Activated T-helper 2 cell treated with anti-CD3 and anti-CD28 coated beads, Interferon-gamma antibody, Interleukin-2, Interleukin-4, amounts not matched to agents 10 μg/mL and 5 μg/mL and 100 μg/mL, durations not matched to agents 14 hours and 24 hours and 36 hours (primary cell): ENCODE measurements around the gene C1orf210. TPM values are rescaled to one million over a fixed set of nuclear protein-coding genes. Genes with fewer than 3 reads are reported as not detected.
A peak's percentile ranks its signal among the peaks of the same experiment; 100 is the strongest.

Experiments
- DNase-seq: peaks from one replicate; pipeline ENCODE4 v3.0.0; 2021; ENCODE audit warnings: low spot score
- H3K27ac Mint-ChIP-seq: one replicate; pipeline ENCODE4 v1.8.0; 2021; ENCODE audit warnings: mixed read lengths
- H3K27me3 Mint-ChIP-seq: one replicate; pipeline ENCODE4 v1.8.0; 2021; ENCODE audit warnings: low read depth, mixed read lengths
- H3K36me3 Mint-ChIP-seq: one replicate; pipeline ENCODE4 v1.8.0; 2021; ENCODE audit warnings: low read depth, mixed read lengths
- H3K4me1 Mint-ChIP-seq: one replicate; pipeline ENCODE4 v1.8.0; 2021; ENCODE audit warnings: low read depth, mixed read lengths
- H3K4me3 Mint-ChIP-seq: one replicate; pipeline ENCODE4 v1.8.0; 2021; ENCODE audit warnings: low read depth, mild to moderate bottlenecking, moderate library complexity, mixed read lengths
- H3K9me3 Mint-ChIP-seq: one replicate; pipeline ENCODE4 v1.8.0; 2021; ENCODE audit warnings: mixed read lengths
- intact Hi-C: fragments of 100-400 bp; cut with micrococcal nuclease; formaldehyde crosslinking; loops from one replicate; pipeline ENCODE4 v1.15.1; 2023
- total RNA-seq: library from RNA; stranded (reverse); gene quantifications from 2 replicates; pipeline ENCODE4 v1.2.3, GENCODE V29; 2022

The C1orf210 gene
- total RNA-seq, 1 donor from 2014 or later = not detected

DNA sequence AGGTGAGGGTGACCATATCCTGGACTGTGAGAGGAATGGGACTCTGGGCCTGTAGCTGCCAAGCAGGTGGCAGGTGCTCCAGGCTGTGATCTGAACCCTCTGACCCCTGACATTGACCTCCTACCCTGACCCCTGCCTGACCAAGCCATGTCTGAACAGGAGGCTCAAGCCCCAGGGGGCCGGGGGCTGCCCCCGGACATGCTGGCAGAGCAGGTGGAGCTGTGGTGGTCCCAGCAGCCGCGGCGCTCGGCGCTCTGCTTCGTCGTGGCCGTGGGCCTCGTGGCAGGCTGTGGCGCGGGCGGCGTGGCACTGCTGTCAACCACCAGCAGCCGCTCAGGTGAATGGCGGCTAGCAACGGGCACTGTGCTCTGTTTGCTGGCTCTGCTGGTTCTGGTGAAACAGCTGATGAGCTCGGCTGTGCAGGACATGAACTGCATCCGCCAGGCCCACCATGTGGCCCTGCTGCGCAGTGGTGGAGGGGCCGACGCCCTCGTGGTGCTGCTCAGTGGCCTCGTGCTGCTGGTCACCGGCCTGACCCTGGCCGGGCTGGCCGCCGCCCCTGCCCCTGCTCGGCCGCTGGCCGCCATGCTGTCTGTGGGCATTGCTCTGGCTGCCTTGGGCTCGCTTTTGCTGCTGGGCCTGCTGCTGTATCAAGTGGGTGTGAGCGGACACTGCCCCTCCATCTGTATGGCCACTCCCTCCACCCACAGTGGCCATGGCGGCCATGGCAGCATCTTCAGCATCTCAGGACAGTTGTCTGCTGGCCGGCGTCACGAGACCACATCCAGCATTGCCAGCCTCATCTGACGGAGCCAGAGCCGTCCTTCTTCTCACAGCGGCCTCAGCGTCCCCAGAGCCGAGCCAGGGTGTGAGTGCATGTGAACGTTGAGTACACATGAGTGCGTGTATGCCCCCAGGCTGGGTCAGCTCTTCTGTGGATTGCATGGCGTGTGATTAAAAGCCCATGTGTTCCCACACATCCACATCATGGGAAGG, 12.5 kb downstream of the C1orf210 start:
- peaks cover 7% of the 10 kb centered on the region for H3K27me3 Mint-ChIP-seq
- intact Hi-C loops = no loop called here
- peaks cover 7% of the 10 kb centered on the region for H3K36me3 Mint-ChIP-seq
- H3K27ac Mint-ChIP-seq = no peak overlapping the region
- H3K4me1 Mint-ChIP-seq = peaks cover 22% of the 10 kb centered on the region
- H3K9me3 Mint-ChIP-seq = peaks cover 13% of the 10 kb centered on the region
- no peak overlapping the region for H3K4me3 Mint-ChIP-seq
- DNase-seq = no peak

DNA sequence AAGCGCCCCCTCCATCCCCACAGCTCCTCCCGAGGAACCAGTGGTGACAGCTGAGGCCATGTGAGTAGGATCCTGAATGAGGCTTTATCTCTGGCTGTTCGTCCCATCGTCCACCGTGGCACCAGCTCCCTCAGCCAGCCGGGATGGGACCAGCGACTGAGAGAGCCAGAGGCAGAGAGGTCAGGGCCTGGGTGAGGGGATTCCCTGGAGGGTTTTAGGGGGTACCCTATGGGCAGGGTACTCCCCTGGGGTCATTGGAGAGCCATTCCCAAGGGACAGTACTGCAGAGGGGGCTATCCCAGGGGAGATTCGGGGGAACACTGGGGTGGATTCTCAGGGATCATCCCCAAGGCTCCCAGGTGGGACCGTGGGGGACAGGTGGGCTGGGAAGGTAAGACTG, 13.2 kb downstream of the C1orf210 start:
- H3K4me1 Mint-ChIP-seq = peaks cover 22% of the 10 kb centered on the region
- no peak overlapping the region for H3K4me3 Mint-ChIP-seq
- H3K9me3 Mint-ChIP-seq = peaks cover 13% of the 10 kb centered on the region
- peaks cover 7% of the 10 kb centered on the region for H3K27me3 Mint-ChIP-seq
- DNase-seq = no peak
- intact Hi-C loops = no loop called here
- H3K36me3 Mint-ChIP-seq = peaks cover 7% of the 10 kb centered on the region
- H3K27ac Mint-ChIP-seq = no peak overlapping the region

- H3K36me3 Mint-ChIP-seq = peaks cover 7% of the 10 kb centered on the region
- peak overlapping the region; percentile 0 for H3K27ac Mint-ChIP-seq
- no peak for DNase-seq
- H3K9me3 Mint-ChIP-seq = peaks cover 13% of the 10 kb centered on the region
- no peak overlapping the region for H3K4me3 Mint-ChIP-seq
- H3K27me3 Mint-ChIP-seq = peaks cover 9% of the 10 kb centered on the region
- intact Hi-C loops = no loop called here
- peaks cover 22% of the 10 kb centered on the region for H3K4me1 Mint-ChIP-seq
Measured at GRCh38 chr1:43271186-43272118, 13.9 kb downstream of the C1orf210 start.

DNA sequence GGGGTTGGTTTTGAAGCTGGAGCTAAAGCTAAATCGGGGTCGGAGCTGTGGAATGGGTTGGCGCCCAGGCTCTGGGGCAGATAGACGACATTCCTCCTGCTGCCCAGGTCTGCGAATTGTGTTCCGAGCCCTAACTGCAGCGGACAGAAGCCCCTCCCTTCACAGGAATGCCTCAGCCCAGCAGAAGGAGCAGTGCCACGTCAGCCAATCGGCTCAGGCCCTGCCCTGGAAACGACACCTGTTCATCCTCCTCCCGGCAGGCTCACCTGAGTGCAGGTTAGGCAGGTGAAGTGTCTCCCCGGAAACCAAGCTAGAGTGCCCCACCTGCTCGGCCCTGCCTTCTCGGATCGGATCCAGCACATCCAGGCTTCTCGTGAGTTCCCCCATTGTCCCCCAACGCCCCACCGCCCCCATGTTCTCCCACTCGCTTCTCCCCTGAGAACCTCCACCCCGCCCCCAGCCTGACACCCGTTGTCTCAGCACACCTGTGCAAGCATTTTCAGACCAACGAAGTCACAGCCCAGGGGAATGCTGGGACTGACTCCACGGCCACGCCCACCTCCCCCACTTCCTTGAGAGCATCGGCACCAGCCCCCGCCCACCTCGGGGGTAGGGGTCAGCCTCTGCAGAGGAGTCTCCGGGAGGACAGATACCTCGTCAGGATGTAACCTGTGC, 14.8 kb downstream of the C1orf210 start:
- peaks cover 9% of the 10 kb centered on the region for H3K27me3 Mint-ChIP-seq
- peaks cover 13% of the 10 kb centered on the region for H3K9me3 Mint-ChIP-seq
- intact Hi-C loops = no loop called here
- H3K36me3 Mint-ChIP-seq = peaks cover 7% of the 10 kb centered on the region
- H3K4me3 Mint-ChIP-seq = no peak overlapping the region
- H3K4me1 Mint-ChIP-seq = peaks cover 22% of the 10 kb centered on the region
- no peak overlapping the region for H3K27ac Mint-ChIP-seq
- no peak for DNase-seq

- H3K27me3 Mint-ChIP-seq = peaks cover 9% of the 10 kb centered on the region
- peaks cover 6% of the 10 kb centered on the region for H3K9me3 Mint-ChIP-seq
- no peak for DNase-seq
- H3K4me1 Mint-ChIP-seq = peaks cover 18% of the 10 kb centered on the region
- H3K4me3 Mint-ChIP-seq = no peak within 1 kb of the TSS
- peaks cover 4% of the 10 kb centered on the region for H3K36me3 Mint-ChIP-seq
- intact Hi-C loops = no loop called here
- no peak within 1 kb of the TSS for H3K27ac Mint-ChIP-seq
Measured at GRCh38 chr1:43269627-43270375, 15.6 kb downstream of the C1orf210 start, which contains the start of gene TMEM125. TMEM125 (plus strand) TSS chr1:43269983; CDS start chr1:43272723, 2,740 bp downstream.

DNA sequence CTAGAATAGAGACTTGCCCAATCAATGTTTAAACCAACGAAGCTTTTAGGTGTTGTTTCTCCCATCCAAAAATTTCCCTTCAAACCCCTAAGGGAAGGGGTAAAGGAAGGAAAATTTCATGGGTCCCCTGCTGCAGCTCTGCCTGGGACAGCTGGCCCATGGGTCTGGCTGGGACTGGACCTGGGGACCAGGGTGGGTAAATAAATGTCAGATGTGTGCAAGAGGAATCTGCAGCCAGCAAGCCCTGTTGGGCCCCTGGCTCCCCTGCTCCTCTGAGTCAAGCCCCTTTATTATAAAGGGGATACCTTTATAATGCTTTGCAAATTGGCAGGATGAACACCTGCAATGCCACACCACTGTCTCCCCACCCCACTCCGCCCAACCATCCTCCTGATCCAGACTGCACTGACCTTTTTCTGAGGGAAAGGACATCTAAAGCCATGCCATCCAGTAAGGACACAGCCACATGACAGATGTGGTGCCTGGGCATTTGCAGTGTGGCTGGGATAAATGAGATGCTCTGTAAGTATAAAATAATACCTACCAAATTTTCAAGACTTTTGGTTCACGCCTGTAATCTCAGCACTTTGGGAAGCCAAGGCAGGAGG, 17.5 kb downstream of the C1orf210 start:
- Mint-ChIP-seq H3K27ac (no peak overlapping the region), H3K4me3 (no peak overlapping the region), H3K27me3 (peaks cover 9% of the 10 kb centered on the region), H3K36me3 (no peaks in the 10 kb centered on the region), H3K9me3 (peaks cover 8% of the 10 kb centered on the region), H3K4me1 (peaks cover 12% of the 10 kb centered on the region)
- DNase-seq = no peak
- intact Hi-C loops = no loop called here

DNA sequence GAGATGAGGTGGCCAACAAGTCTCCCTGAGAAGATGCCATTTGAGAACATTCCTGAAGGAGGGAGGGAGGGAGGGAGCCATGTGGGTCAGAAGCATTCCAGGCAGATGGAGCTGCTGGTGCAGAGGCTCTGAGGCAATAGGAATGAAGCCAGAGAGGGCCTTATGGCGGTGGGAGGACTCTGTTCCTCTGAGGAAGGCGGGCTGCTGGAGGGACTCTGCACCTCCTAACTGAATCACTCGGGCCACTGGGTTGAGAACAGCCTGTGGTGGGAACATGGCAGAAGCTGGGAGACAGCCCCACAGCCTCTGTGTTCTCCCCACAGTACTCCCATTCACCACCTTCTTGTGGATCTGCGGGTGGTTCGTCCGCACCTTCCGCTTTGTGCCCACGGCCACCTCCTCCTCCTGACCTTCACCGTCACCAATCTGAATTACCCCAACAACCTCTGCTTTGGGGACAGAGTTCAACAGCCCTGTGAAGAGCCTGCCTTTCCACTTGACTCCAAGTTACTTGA, 18.0 kb downstream of the C1orf210 start:
- Mint-ChIP-seq H3K36me3 (no peaks in the 10 kb centered on the region), H3K4me3 (no peak overlapping the region), H3K27ac (no peak overlapping the region), H3K27me3 (peaks cover 9% of the 10 kb centered on the region), H3K9me3 (peaks cover 13% of the 10 kb centered on the region), H3K4me1 (peaks cover 12% of the 10 kb centered on the region)
- no peak for DNase-seq
- intact Hi-C loops = no loop called here

- intact Hi-C loops = no loop called here
- DNase-seq = no peak
- Mint-ChIP-seq H3K27ac (no peak overlapping the region), H3K4me3 (no peak overlapping the region), H3K9me3 (peaks cover 16% of the 10 kb centered on the region), H3K36me3 (no peaks in the 10 kb centered on the region), H3K4me1 (peaks cover 12% of the 10 kb centered on the region), H3K27me3 (peaks cover 9% of the 10 kb centered on the region)
Measured at GRCh38 chr1:43266881-43267280, 18.5 kb downstream of the C1orf210 start.

- no peaks in the 10 kb centered on the region for H3K36me3 Mint-ChIP-seq
- H3K27me3 Mint-ChIP-seq = peaks cover 9% of the 10 kb centered on the region
- H3K4me3 Mint-ChIP-seq = no peak overlapping the region
- intact Hi-C loops = no loop called here
- H3K27ac Mint-ChIP-seq = no peak overlapping the region
- DNase-seq = no peak
- H3K4me1 Mint-ChIP-seq = no peaks in the 10 kb centered on the region
- H3K9me3 Mint-ChIP-seq = peaks cover 16% of the 10 kb centered on the region
Measured at GRCh38 chr1:43265431-43265830, 19.9 kb downstream of the C1orf210 start.

DNA sequence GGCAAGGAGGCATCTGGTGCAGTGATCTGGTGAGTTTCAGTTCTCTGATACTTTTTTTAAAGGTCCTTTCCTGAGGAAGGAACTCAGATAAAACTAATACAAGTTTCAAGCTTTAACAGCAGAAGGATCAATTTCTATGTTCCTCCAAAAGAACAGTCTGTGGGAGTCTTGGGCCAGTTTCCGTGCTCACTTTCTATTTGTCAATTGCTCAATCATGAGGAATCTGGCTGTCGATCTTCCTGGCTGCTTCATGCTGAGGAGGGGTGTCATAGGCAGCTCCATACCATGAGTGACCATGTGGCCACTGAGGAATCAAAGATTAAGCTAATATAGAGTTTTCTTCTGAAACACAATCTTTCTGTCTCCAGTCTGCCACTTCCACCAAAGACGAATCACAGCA, 27.0 kb downstream of the C1orf210 start:
- peaks cover 18% of the 10 kb centered on the region for H3K9me3 Mint-ChIP-seq
- H3K27ac Mint-ChIP-seq = no peak overlapping the region
- peaks cover 1% of the 10 kb centered on the region for H3K27me3 Mint-ChIP-seq
- no peaks in the 10 kb centered on the region for H3K36me3 Mint-ChIP-seq
- intact Hi-C loops = no loop called here
- no peak overlapping the region for H3K4me3 Mint-ChIP-seq
- no peaks in the 10 kb centered on the region for H3K4me1 Mint-ChIP-seq
- no peak for DNase-seq

GRCh38 chr1:43256675-43257570, 28.5 kb downstream of the C1orf210 start:
- Mint-ChIP-seq H3K27me3 (peaks cover 8% of the 10 kb centered on the region), H3K9me3 (peaks cover 9% of the 10 kb centered on the region), H3K36me3 (no peaks in the 10 kb centered on the region), H3K4me3 (no peak overlapping the region), H3K27ac (no peak overlapping the region), H3K4me1 (no peaks in the 10 kb centered on the region)
- intact Hi-C loops = no loop called here
- DNase-seq = no peak
